T-helper 1 cell treated with Interleukin-12 subunit alpha and Interleukin-12 subunit beta and Interleukin-4 antibody, amounts not matched to agents 30 ng/mL and 1 ng/mL, for 36 hours (primary cell): ENCODE measurements around the gene H2BK1. TPM values are rescaled to one million over a fixed set of nuclear protein-coding genes. Genes with fewer than 3 reads are reported as not detected.

Experiments used
- total RNA-seq: library from RNA; stranded (reverse); gene quantifications from 2 replicates; pipeline ENCODE4 v1.2.3, GENCODE V29; 2022

The H2BK1 gene
- total RNA-seq, 1 donor from 2014 or later: 0.66 TPM

Other genes with a start within 250 kb of the H2BK1 start
- gene KCNH2, start 232.2 kb downstream of the H2BK1 start, total RNA-seq: 0.80 and 0.91 TPM in 2 replicates
- gene NOS3, start 219.5 kb downstream of the H2BK1 start, total RNA-seq: 10.5 and 12.1 TPM in 2 replicates
- gene ATG9B, start 186.0 kb downstream of the H2BK1 start, total RNA-seq: 6.9 and 7.2 TPM in 2 replicates
- 53.8 and 64.4 TPM in 2 replicates for gene ABCB8, start 182.0 kb downstream of the H2BK1 start, total RNA-seq
- 4.5 and 5.4 TPM in 2 replicates for gene ASIC3, start 162.0 kb downstream of the H2BK1 start, total RNA-seq
- 20.0 and 20.1 TPM in 2 replicates for gene CDK5, start 152.6 kb downstream of the H2BK1 start, total RNA-seq
- 132 and 137 TPM in 2 replicates for gene SLC4A2, start 150.9 kb downstream of the H2BK1 start, total RNA-seq
- gene FASTK, start 129.7 kb downstream of the H2BK1 start, total RNA-seq: 91.8 and 95.8 TPM in 2 replicates
- 55.1 and 65.4 TPM in 2 replicates for gene TMUB1, start 127.0 kb downstream of the H2BK1 start, total RNA-seq
- gene AGAP3, start 124.0 kb downstream of the H2BK1 start, total RNA-seq: 24.5 and 25.4 TPM in 2 replicates
- not detected in 2 replicates for gene GBX1, start 42.8 kb downstream of the H2BK1 start, total RNA-seq
- not detected in 2 replicates for gene ASB10, start 23.2 kb downstream of the H2BK1 start, total RNA-seq
- 43.3 and 47.8 TPM in 2 replicates for gene ABCF2, start 16.7 kb upstream of the H2BK1 start, total RNA-seq
- 50.6 and 51.9 TPM in 2 replicates for gene CHPF2, start 22.0 kb upstream of the H2BK1 start, total RNA-seq
- 1.8 and 4.0 TPM in 2 replicates for gene SMARCD3, start 38.2 kb upstream of the H2BK1 start, total RNA-seq
- gene NUB1, start 131.3 kb upstream of the H2BK1 start, total RNA-seq: 65.0 and 66.5 TPM in 2 replicates
- gene WDR86, start 199.6 kb upstream of the H2BK1 start, total RNA-seq: not detected in 2 replicates
- not detected in 2 replicates for gene CRYGN, start 229.7 kb upstream of the H2BK1 start, total RNA-seq